Endothelial cell (in vitro differentiated cells): ENCODE measurements around the gene ITGB6. TPM values are rescaled to one million over a fixed set of nuclear protein-coding genes. Genes with fewer than 3 reads are reported as not detected.

Experiments used
- DNase-seq: peaks from one replicate; pipeline ENCODE4 v3.0.0; 2021; ENCODE audit warnings: low spot score
- H3K27ac Mint-ChIP-seq: one replicate; pipeline ENCODE4 v1.8.0; 2021; ENCODE audit warnings: mixed read lengths, inconsistent platforms; ENCODE audit not compliant: unreplicated experiment
- H3K27me3 Mint-ChIP-seq: one replicate; pipeline ENCODE4 v1.8.0; 2021; ENCODE audit warnings: mild to moderate bottlenecking, moderate library complexity, mixed read lengths, inconsistent platforms; ENCODE audit not compliant: unreplicated experiment
- H3K36me3 Mint-ChIP-seq: one replicate; pipeline ENCODE4 v1.8.0; 2021; ENCODE audit warnings: mild to moderate bottlenecking, low read depth, mixed read lengths, inconsistent platforms; ENCODE audit not compliant: unreplicated experiment
- H3K4me1 Mint-ChIP-seq: one replicate; pipeline ENCODE4 v1.8.0; 2021; ENCODE audit warnings: mild to moderate bottlenecking, mixed read lengths, inconsistent platforms; ENCODE audit not compliant: unreplicated experiment
- H3K4me3 Mint-ChIP-seq: one replicate; pipeline ENCODE4 v1.8.0; 2021; ENCODE audit warnings: mild to moderate bottlenecking, mixed read lengths, inconsistent platforms; ENCODE audit not compliant: unreplicated experiment
- H3K9me3 Mint-ChIP-seq: one replicate; pipeline ENCODE4 v1.8.0; 2021; ENCODE audit warnings: mixed read lengths, inconsistent platforms; ENCODE audit not compliant: unreplicated experiment
- CTCF ChIP-seq: fragments of 200-600 bp; sonication (generic); IDR thresholded peaks from one replicate; pipeline ENCODE4 v1.5.0; 2021; ENCODE audit warnings: antibody characterized with exemption; ENCODE audit not compliant: unreplicated experiment
- total RNA-seq: library from RNA; stranded (reverse); fragmentation: NEBNext Ultra II Directional; extraction: Animal tissue kit (Norgen Biotek cat#: 25700); gene quantifications from one replicate; pipeline ENCODE4 v1.2.1, GENCODE V29; 2021; ENCODE audit not compliant: unreplicated experiment

Gene ITGB6
- total RNA-seq, 1 donor from 2014 or later, result not detected

GRCh38 chr2:160087854-160088745 lies 112.0 kb downstream of the ITGB6 start:
- no peak for DNase-seq
- TF ChIP-seq CTCF, result no peak
- Mint-ChIP-seq H3K27ac (no peak overlapping the region), H3K4me3 (no peak overlapping the region), H3K27me3 (peaks cover 3% of the 10 kb centered on the region), H3K4me1 (no peaks in the 10 kb centered on the region), H3K36me3 (peaks cover 18% of the 10 kb centered on the region), H3K9me3 (peaks cover 22% of the 10 kb centered on the region)

- TF ChIP-seq CTCF, result peak; percentile 28
- Mint-ChIP-seq H3K9me3 (peaks cover 26% of the 10 kb centered on the region), H3K27ac (no peak overlapping the region), H3K27me3 (peaks cover 3% of the 10 kb centered on the region), H3K4me1 (no peaks in the 10 kb centered on the region), H3K4me3 (no peak overlapping the region), H3K36me3 (peaks cover 18% of the 10 kb centered on the region)
- no peak for DNase-seq
Observed at GRCh38 chr2:160085662-160086061, 114.4 kb downstream of the ITGB6 start.

- H3K27ac Mint-ChIP-seq, result no peak overlapping the region
- no peaks in the 10 kb centered on the region for H3K36me3 Mint-ChIP-seq
- peaks cover 5% of the 10 kb centered on the region for H3K9me3 Mint-ChIP-seq
- H3K4me3 Mint-ChIP-seq, result no peak overlapping the region
- no peaks in the 10 kb centered on the region for H3K4me1 Mint-ChIP-seq
- no peak for TF ChIP-seq CTCF
- H3K27me3 Mint-ChIP-seq, result no peaks in the 10 kb centered on the region
- no peak for DNase-seq
Observed at GRCh38 chr2:160077912-160078810, 121.9 kb downstream of the ITGB6 start.

- no peak for DNase-seq
- Mint-ChIP-seq H3K4me1 (no peaks in the 10 kb centered on the region), H3K4me3 (no peak overlapping the region), H3K27ac (no peak overlapping the region), H3K27me3 (no peaks in the 10 kb centered on the region), H3K36me3 (no peaks in the 10 kb centered on the region), H3K9me3 (no peaks in the 10 kb centered on the region)
- TF ChIP-seq CTCF, result no peak
Observed at GRCh38 chr2:160076914-160077313, 123.2 kb downstream of the ITGB6 start.
